NCI-H128 (cell line): Measurements from ENCODE around the gene CSRNP2.
"Not testable (repeated sequence)": the region's sequence is repeated elsewhere in the genome, so short reads cannot be mapped to it uniquely, and the experiment has no call there.

Source experiments
- DNase-seq: peaks from one replicate; lab custom pipeline; 2025; ENCODE audit not compliant: unreplicated experiment; lab: John Stamatoyannopoulos, UW

Gene CSRNP2

GRCh38 chr12:51078346-51078745 is 5.0 kb downstream of the CSRNP2 start:
- not testable (repeated sequence) for DNase-seq

GRCh38 chr12:51077930-51078329 is 5.5 kb downstream of the CSRNP2 start:
- no peak for DNase-seq

- DNase-seq, result no peak
Observed at GRCh38 chr12:51076236-51076930, 7.0 kb downstream of the CSRNP2 start.

GRCh38 chr12:51075390-51075789 is 8.0 kb downstream of the CSRNP2 start:
- no peak for DNase-seq

- DNase-seq, result no peak
Observed at GRCh38 chr12:51071663-51072062, 11.7 kb downstream of the CSRNP2 start.

- no peak for DNase-seq
Observed at GRCh38 chr12:51070004-51070403, 13.4 kb downstream of the CSRNP2 start.

- DNase-seq, result no peak
Observed at GRCh38 chr12:51067771-51068170, 15.6 kb downstream of the CSRNP2 start.

- DNase-seq, result no peak
Observed at GRCh38 chr12:51067229-51067628, 16.2 kb downstream of the CSRNP2 start.

GRCh38 chr12:51065530-51065929 is 17.9 kb downstream of the CSRNP2 start:
- no peak for DNase-seq

GRCh38 chr12:51062631-51063397 is 20.6 kb downstream of the CSRNP2 start:
- DNase-seq, result no peak

- DNase-seq, result no peak
Observed at GRCh38 chr12:51059086-51059485, 24.3 kb downstream of the CSRNP2 start.

GRCh38 chr12:51056242-51056641 is 27.2 kb downstream of the CSRNP2 start:
- DNase-seq, result no peak

GRCh38 chr12:51055060-51055459 is 28.3 kb downstream of the CSRNP2 start:
- no peak for DNase-seq

- DNase-seq, result no peak
Observed at GRCh38 chr12:51051787-51052186, 31.6 kb downstream of the CSRNP2 start.

- no peak for DNase-seq
Observed at GRCh38 chr12:51049525-51049924, 33.9 kb downstream of the CSRNP2 start.

GRCh38 chr12:51048661-51049251 is 34.6 kb downstream of the CSRNP2 start:
- no peak for DNase-seq

- peak; percentile 97 for DNase-seq
Observed at GRCh38 chr12:51047655-51048540, 35.5 kb downstream of the CSRNP2 start, which contains the start of gene LETMD1. Gene LETMD1 (plus strand): TSS chr12:51048327. CDS start chr12:51048357, 30 bp downstream.

- DNase-seq, result no peak
Observed at GRCh38 chr12:51036279-51036678, 47.1 kb downstream of the CSRNP2 start.

- no peak for DNase-seq
Observed at GRCh38 chr12:51033457-51034089, 49.8 kb downstream of the CSRNP2 start.

GRCh38 chr12:51033048-51033447 is 50.3 kb downstream of the CSRNP2 start:
- no peak for DNase-seq

GRCh38 chr12:51028813-51029150 is 54.6 kb downstream of the CSRNP2 start:
- DNase-seq, result no peak
